ENCODE results near the gene ROPN1B. TPM values are rescaled to one million over a fixed set of nuclear protein-coding genes. Genes with fewer than 3 reads are reported as not detected.
"Not testable (repeated sequence)": the region's sequence is repeated elsewhere in the genome, so short reads cannot be mapped to it uniquely, and the experiment has no call there.

ROPN1B gene
- 1 to 10 TPM in 2 of 3 donors, under 1 TPM in 1; 0.58 to 1.1 (median 1.1) TPM for polyA plus RNA-seq (ENCODE audit: insufficient read length in 3 of 3)
- long read RNA-seq, donor 1: 0 reads
- long read RNA-seq, donor 2: 0 reads
- long read RNA-seq, donor 3, partial matches to known transcripts: 0 of 1 reads
- long read RNA-seq, donor 3, other reads (novel, unspliced or antisense): 0 of 1 reads
- long read RNA-seq, donor 4: 0 reads
- long read RNA-seq, donor 5: 0 reads
- long read RNA-seq, donor 6: 0 reads
- long read RNA-seq, donor 7: 0 reads
- long read RNA-seq, donor 8: 0 reads
- long read RNA-seq, donor 9: 0 reads
- long read RNA-seq, donor 10: 0 reads
- long read RNA-seq, donor 11: 0 reads
- long read RNA-seq, donor 12: 0 reads
- long read RNA-seq, donor 13: 0 reads
- long read RNA-seq, donor 14: 0 reads
- long read RNA-seq, donor 15, partial matches to known transcripts: 41 of 57 reads
- long read RNA-seq, donor 15, other reads (novel, unspliced or antisense): 16 of 57 reads
- long read RNA-seq, donor 16: 0 reads

- DNase-seq: not testable (repeated sequence)
These were observed at the start of gene ROPN1B for GRCh38 chr3:125968701-125969592. Gene ROPN1B (plus strand): TSS chr3:125969178. CDS start chr3:125972055, 2,877 bp downstream.

- DNase-seq: not testable (repeated sequence)
These were observed 48.8 kb upstream of the ROPN1B start for GRCh38 chr3:125920191-125920590.

- DNase-seq: not testable (repeated sequence)
These were observed 48.2 kb upstream of the ROPN1B start for GRCh38 chr3:125920751-125921279.

- DNase-seq: not testable (repeated sequence)
These were observed 47.3 kb upstream of the ROPN1B start for GRCh38 chr3:125921712-125922111.

- not testable (repeated sequence) for DNase-seq
These were observed 45.5 kb upstream of the ROPN1B start for GRCh38 chr3:125923324-125924115.

GRCh38 chr3:125924276-125924675 is 44.7 kb upstream of the ROPN1B start:
- DNase-seq: not testable (repeated sequence)

GRCh38 chr3:125925727-125926126 is 43.3 kb upstream of the ROPN1B start:
- not testable (repeated sequence) for DNase-seq

- DNase-seq: not testable (repeated sequence)
These were observed 40.0 kb upstream of the ROPN1B start for GRCh38 chr3:125928771-125929545.

GRCh38 chr3:125929765-125930164 is 39.2 kb upstream of the ROPN1B start:
- not testable (repeated sequence) for DNase-seq

- DNase-seq: not testable (repeated sequence)
These were observed 37.6 kb upstream of the ROPN1B start for GRCh38 chr3:125931355-125931880.

- DNase-seq: not testable (repeated sequence)
These were observed 35.4 kb upstream of the ROPN1B start for GRCh38 chr3:125933397-125934173.

- not testable (repeated sequence) for DNase-seq
These were observed 33.6 kb upstream of the ROPN1B start for GRCh38 chr3:125935252-125935874.

- not testable (repeated sequence) for DNase-seq
These were observed 32.7 kb upstream of the ROPN1B start for GRCh38 chr3:125936210-125936815.

GRCh38 chr3:125936891-125937290 is 32.1 kb upstream of the ROPN1B start:
- DNase-seq: not testable (repeated sequence)

- DNase-seq: not testable (repeated sequence)
These were observed 21.2 kb upstream of the ROPN1B start for GRCh38 chr3:125947806-125948205.

GRCh38 chr3:125948901-125949300 is 20.1 kb upstream of the ROPN1B start:
- DNase-seq: not testable (repeated sequence)

GRCh38 chr3:125951176-125951575 is 17.8 kb upstream of the ROPN1B start:
- DNase-seq: not testable (repeated sequence)

GRCh38 chr3:125957020-125957419 is 12.0 kb upstream of the ROPN1B start:
- not testable (repeated sequence) for DNase-seq
